HEK293 (cell line): Measurements from ENCODE around the gene PSTPIP2.

ENCODE experiments used
- CTCF ChIA-PET: fragments of 350-600 bp; formaldehyde crosslinking; extraction: SDS; loops from one replicate; lab custom pipeline; 2021; ENCODE audit warnings: antibody characterized with exemption; lab: Yijun Ruan, JAX
- POLR2A ChIA-PET: fragments of 300-600 bp; formaldehyde crosslinking; extraction: SDS; loops from one replicate; lab custom pipeline; 2020; ENCODE audit warnings: antibody characterized with exemption, inconsistent platforms; lab: Yijun Ruan, JAX
- H3K27ac ChIP-seq: fragments of 200-500 bp; sonication (Bioruptor generic); 2 replicates; pipeline ENCODE4 v1.5.1; 2014; ENCODE audit warnings: low read depth, low read length, control low read depth, inconsistent platforms; ENCODE audit errors: extremely low read depth
- H3K36me3 ChIP-seq, 2 experiments: fragments of 200-500 bp in 1 of 2; sonication (Bioruptor generic) in 1 of 2; 1 replicate in 1 of 2; 2 replicates in 1 of 2; pipeline ENCODE4 v1.5.1; 2014 to 2017; ENCODE audit warnings: inconsistent platforms in 2 of 2, low read length in 2 of 2; ENCODE audit not compliant: control insufficient read depth in 2 of 2, insufficient read depth in 1 of 2
- H3K4me1 ChIP-seq: fragments of 200-500 bp; sonication (Bioruptor generic); 2 replicates; pipeline ENCODE4 v1.5.1; 2014; ENCODE audit warnings: mild to moderate bottlenecking, low read length, inconsistent platforms; ENCODE audit not compliant: control insufficient read depth, insufficient read depth
- H3K4me3 ChIP-seq: 2 replicates; pipeline ENCODE4 v1.5.1; 2011; ENCODE audit warnings: low read depth, mild to moderate bottlenecking, control low read depth, low read length, moderate library complexity
- H3K9me3 ChIP-seq: fragments of 200-500 bp; sonication (Bioruptor generic); 2 replicates; pipeline ENCODE4 v1.5.1; 2014; ENCODE audit warnings: low read depth, low read length, inconsistent platforms; ENCODE audit not compliant: control insufficient read depth, insufficient read depth
- ATF2 ChIP-seq: fragments of 450-650 bp; formaldehyde crosslinking; IDR thresholded peaks from 2 replicates; pipeline ENCODE4 v1.5.1; 2016; ENCODE audit warnings: missing biosample characterization, missing genetic modification characterization, low read depth
- BCL11B ChIP-seq: fragments of 450-650 bp; formaldehyde crosslinking; IDR thresholded peaks from 2 replicates; pipeline ENCODE4 v1.5.1; 2016; ENCODE audit warnings: low read depth, missing biosample characterization, missing genetic modification characterization
- EGR2 ChIP-seq: fragments of 450-650 bp; formaldehyde crosslinking; IDR thresholded peaks from 2 replicates; pipeline ENCODE4 v1.5.1; 2016; ENCODE audit warnings: low read depth, missing biosample characterization, missing genetic modification characterization
- INSM2 ChIP-seq: fragments of 450-650 bp; formaldehyde crosslinking; IDR thresholded peaks from 2 replicates; pipeline ENCODE4 v1.5.1; 2016; ENCODE audit warnings: missing biosample characterization, missing genetic modification characterization
- KLF16 ChIP-seq: fragments of 450-650 bp; formaldehyde crosslinking; IDR thresholded peaks from 2 replicates; pipeline ENCODE4 v1.5.1; 2017; ENCODE audit warnings: missing biosample characterization, missing genetic modification characterization
- KLF7 ChIP-seq: fragments of 450-650 bp; formaldehyde crosslinking; IDR thresholded peaks from 2 replicates; pipeline ENCODE4 v1.5.1; 2016; ENCODE audit warnings: missing biosample characterization, missing genetic modification characterization, borderline replicate concordance
- KLF9 ChIP-seq: fragments of 450-650 bp; formaldehyde crosslinking; IDR thresholded peaks from 2 replicates; pipeline ENCODE4 v1.5.1; 2016; ENCODE audit warnings: missing biosample characterization, missing genetic modification characterization, low read depth
- SP2 ChIP-seq: fragments of 450-650 bp; formaldehyde crosslinking; IDR thresholded peaks from 2 replicates; pipeline ENCODE4 v1.5.1; 2016; ENCODE audit warnings: missing biosample characterization, missing genetic modification characterization
- ZBTB10 ChIP-seq: fragments of 450-650 bp; formaldehyde crosslinking; IDR thresholded peaks from 2 replicates; pipeline ENCODE4 v1.5.1; 2016; ENCODE audit warnings: missing biosample characterization, missing genetic modification characterization
- ZBTB20 ChIP-seq: fragments of 450-650 bp; formaldehyde crosslinking; IDR thresholded peaks from 2 replicates; pipeline ENCODE4 v1.5.1; 2016; ENCODE audit warnings: missing biosample characterization, missing genetic modification characterization
- ZFHX2 ChIP-seq: fragments of 450-650 bp; formaldehyde crosslinking; conservative IDR thresholded peaks from 2 replicates; pipeline ENCODE4 v1.5.1; 2016; ENCODE audit warnings: missing biosample characterization, missing genetic modification characterization
- ZNF132 ChIP-seq: fragments of 450-650 bp; formaldehyde crosslinking; IDR thresholded peaks from 2 replicates; pipeline ENCODE4 v1.5.1; 2017; ENCODE audit warnings: missing biosample characterization, missing genetic modification characterization, borderline replicate concordance
- ZNF133 ChIP-seq: fragments of 450-650 bp; formaldehyde crosslinking; IDR thresholded peaks from 2 replicates; pipeline ENCODE4 v1.5.1; 2016; ENCODE audit warnings: missing biosample characterization, missing genetic modification characterization
- ZNF174 ChIP-seq: fragments of 450-650 bp; formaldehyde crosslinking; IDR thresholded peaks from 2 replicates; pipeline ENCODE4 v1.5.0; 2017; ENCODE audit warnings: missing biosample characterization, mild to moderate bottlenecking, missing genetic modification characterization
- ZNF211 ChIP-seq: fragments of 450-650 bp; formaldehyde crosslinking; IDR thresholded peaks from 2 replicates; pipeline ENCODE4 v1.5.1; 2016; ENCODE audit warnings: low read depth, missing biosample characterization, missing genetic modification characterization
- ZNF214 ChIP-seq: fragments of 450-650 bp; formaldehyde crosslinking; IDR thresholded peaks from 2 replicates; pipeline ENCODE4 v1.5.1; 2017; ENCODE audit warnings: missing biosample characterization, mild to moderate bottlenecking, missing genetic modification characterization, borderline replicate concordance
- ZNF248 ChIP-seq: fragments of 450-650 bp; formaldehyde crosslinking; IDR thresholded peaks from 2 replicates; pipeline ENCODE4 v1.5.1; 2017; ENCODE audit warnings: missing biosample characterization, missing genetic modification characterization
- ZNF266 ChIP-seq: fragments of 450-650 bp; formaldehyde crosslinking; IDR thresholded peaks from 2 replicates; pipeline ENCODE4 v1.5.1; 2016; ENCODE audit warnings: missing biosample characterization, missing genetic modification characterization, low read depth
- ZNF335 ChIP-seq: fragments of 450-650 bp; formaldehyde crosslinking; conservative IDR thresholded peaks from 2 replicates; pipeline ENCODE4 v1.5.1; 2016; ENCODE audit warnings: missing biosample characterization, missing genetic modification characterization
- ZNF362 ChIP-seq: fragments of 450-650 bp; formaldehyde crosslinking; IDR thresholded peaks from 2 replicates; pipeline ENCODE4 v1.5.1; 2016; ENCODE audit warnings: missing biosample characterization, missing genetic modification characterization
- ZNF394 ChIP-seq: fragments of 450-650 bp; formaldehyde crosslinking; IDR thresholded peaks from 2 replicates; pipeline ENCODE4 v1.5.1; 2016; ENCODE audit warnings: missing biosample characterization, missing genetic modification characterization, mild to moderate bottlenecking, moderate library complexity, borderline replicate concordance
- ZNF449 ChIP-seq: fragments of 450-650 bp; formaldehyde crosslinking; IDR thresholded peaks from 2 replicates; pipeline ENCODE4 v1.5.1; 2017; ENCODE audit warnings: missing biosample characterization, mild to moderate bottlenecking, missing genetic modification characterization, moderate library complexity
- ZNF76 ChIP-seq: fragments of 450-650 bp; formaldehyde crosslinking; IDR thresholded peaks from 2 replicates; pipeline ENCODE4; 2016; ENCODE audit warnings: low read depth, missing biosample characterization, missing genetic modification characterization, borderline replicate concordance
- ZSCAN18 ChIP-seq: fragments of 450-650 bp; formaldehyde crosslinking; IDR thresholded peaks from 2 replicates; pipeline ENCODE4 v1.5.1; 2016; ENCODE audit warnings: missing biosample characterization, missing genetic modification characterization

Gene PSTPIP2

GRCh38 chr18:46096651-46097300 is 24.7 kb upstream of the PSTPIP2 start:
- no peaks in the 10 kb centered on the region for H3K9me3 ChIP-seq
- H3K4me1 ChIP-seq = peaks cover 7% of the 10 kb centered on the region; the same call in 1 of the 2 replicates
- TF ChIP-seq EGR2 (tag by site-specific recombination) (peak; percentile 76), SP2 (tag by site-specific recombination) (peak; percentile 49), ATF2 (tag by site-specific recombination) (no peak), ZNF76 (tag by site-specific recombination) (peak; percentile 63; the same call in 1 of the 2 replicates), KLF9 (peak; percentile 17; the same call in 1 of the 2 replicates), ZFHX2 (tag by site-specific recombination) (peak; percentile 77), INSM2 (tag by site-specific recombination) (no peak), ZNF394 (tag by site-specific recombination) (peak; percentile 45; the same call in 1 of the 2 replicates), ZSCAN18 (no peak), ZBTB20 (peak; percentile 76; the same call in 1 of the 2 replicates), ZBTB10 (tag by site-specific recombination) (no peak), ZNF211 (tag by site-specific recombination) (no peak), ZNF449 (tag by site-specific recombination) (no peak), ZNF335 (tag by site-specific recombination) (peak; percentile 56), ZNF132 (tag by site-specific recombination) (no peak), KLF16 (tag by site-specific recombination) (0 out of 2 replicates have a peak, but pooled peaks have one; percentile 35), ZNF362 (tag by site-specific recombination) (peak; percentile 61; the same call in 1 of the 2 replicates), ZNF266 (tag by site-specific recombination) (no peak), KLF7 (tag by site-specific recombination) (no peak), ZNF174 (tag by site-specific recombination) (no peak), ZNF214 (tag by site-specific recombination) (no peak), BCL11B (no peak), ZNF133 (no peak), ZNF248 (tag by site-specific recombination) (no peak)
- ChIA-PET POLR2A (interaction anchor here (0.7 to 1.7 kb wide), 4 partner anchors 11 to 23 kb away, joined by 3 read pairs; no protein-coding TSS in a partner anchor), CTCF (interaction anchor here (0.6 to 1.6 kb wide), 5 partner anchors 11 to 536 kb away, joined by 3 to 7 read pairs (median 3); a partner anchor contains a TSS)
- peak overlapping the region; percentile 99 for H3K4me3 ChIP-seq
- H3K27ac ChIP-seq = peak overlapping the region; percentile 88; the same call in 1 of the 2 replicates
- peaks cover 30 to 41% of the 10 kb centered on the region in 2 experiments for H3K36me3 ChIP-seq
